OCI-LY3 (cell line): Measurements from ENCODE around the gene GABRG3.

Experiments used
- EZH2phosphoT487 ChIP-seq: fragments of 200-600 bp; shearing (Covaris generic); IDR thresholded peaks from 2 replicates; pipeline ENCODE4 v1.6.1; 2018; ENCODE audit warnings: antibody characterized with exemption, mixed run types, low read depth
- TF ChIP-seq, protein P1 (sequence below): fragments of 200-600, 300-600 bp; sonication (generic); IDR thresholded peaks from 2 replicates; pipeline ENCODE4 v1.5.1; 2014; ENCODE audit warnings: antibody characterized with exemption, low read length, low read depth

DNA sequence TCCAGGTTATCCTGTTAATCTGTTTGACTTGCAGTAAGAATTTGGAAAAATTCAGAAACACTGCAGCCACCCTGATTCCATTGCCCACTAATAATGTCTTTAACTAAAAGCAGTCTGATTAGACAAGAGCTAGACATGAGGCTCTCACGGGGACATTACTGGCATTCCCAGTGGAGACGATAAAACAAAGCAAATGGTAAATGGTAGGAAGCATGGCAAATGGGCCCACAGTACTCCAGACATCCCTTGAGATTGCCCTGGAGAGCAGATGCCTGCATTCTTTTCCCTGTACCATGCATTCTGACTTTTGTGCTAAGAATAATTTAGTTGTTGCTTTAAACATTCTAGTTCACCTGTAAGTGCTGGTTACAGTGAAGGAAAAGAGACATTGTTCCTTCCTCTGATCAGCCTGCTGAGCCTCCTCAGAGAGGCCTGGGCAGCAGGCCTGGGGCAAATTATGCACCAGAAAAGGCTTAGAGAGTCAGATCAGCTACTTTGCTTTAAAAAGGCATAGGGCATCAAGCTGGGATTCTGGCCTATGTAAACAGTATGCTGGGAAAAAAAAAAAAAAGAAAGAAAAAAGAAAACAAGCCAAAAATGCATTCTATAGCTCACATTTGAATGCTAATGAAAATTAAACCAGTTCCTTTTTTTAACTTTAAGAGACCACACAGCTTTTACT is 204.6 kb downstream of the GABRG3 start:
- TF ChIP-seq, protein P1, sequence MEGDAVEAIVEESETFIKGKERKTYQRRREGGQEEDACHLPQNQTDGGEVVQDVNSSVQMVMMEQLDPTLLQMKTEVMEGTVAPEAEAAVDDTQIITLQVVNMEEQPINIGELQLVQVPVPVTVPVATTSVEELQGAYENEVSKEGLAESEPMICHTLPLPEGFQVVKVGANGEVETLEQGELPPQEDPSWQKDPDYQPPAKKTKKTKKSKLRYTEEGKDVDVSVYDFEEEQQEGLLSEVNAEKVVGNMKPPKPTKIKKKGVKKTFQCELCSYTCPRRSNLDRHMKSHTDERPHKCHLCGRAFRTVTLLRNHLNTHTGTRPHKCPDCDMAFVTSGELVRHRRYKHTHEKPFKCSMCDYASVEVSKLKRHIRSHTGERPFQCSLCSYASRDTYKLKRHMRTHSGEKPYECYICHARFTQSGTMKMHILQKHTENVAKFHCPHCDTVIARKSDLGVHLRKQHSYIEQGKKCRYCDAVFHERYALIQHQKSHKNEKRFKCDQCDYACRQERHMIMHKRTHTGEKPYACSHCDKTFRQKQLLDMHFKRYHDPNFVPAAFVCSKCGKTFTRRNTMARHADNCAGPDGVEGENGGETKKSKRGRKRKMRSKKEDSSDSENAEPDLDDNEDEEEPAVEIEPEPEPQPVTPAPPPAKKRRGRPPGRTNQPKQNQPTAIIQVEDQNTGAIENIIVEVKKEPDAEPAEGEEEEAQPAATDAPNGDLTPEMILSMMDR = no peak
- no peak for TF ChIP-seq EZH2phosphoT487
